ENCODE results near the gene RAD54L2.
"Not testable (repeated sequence)": the region's sequence is repeated elsewhere in the genome, so short reads cannot be mapped to it uniquely, and the experiment has no call there.

DNA sequence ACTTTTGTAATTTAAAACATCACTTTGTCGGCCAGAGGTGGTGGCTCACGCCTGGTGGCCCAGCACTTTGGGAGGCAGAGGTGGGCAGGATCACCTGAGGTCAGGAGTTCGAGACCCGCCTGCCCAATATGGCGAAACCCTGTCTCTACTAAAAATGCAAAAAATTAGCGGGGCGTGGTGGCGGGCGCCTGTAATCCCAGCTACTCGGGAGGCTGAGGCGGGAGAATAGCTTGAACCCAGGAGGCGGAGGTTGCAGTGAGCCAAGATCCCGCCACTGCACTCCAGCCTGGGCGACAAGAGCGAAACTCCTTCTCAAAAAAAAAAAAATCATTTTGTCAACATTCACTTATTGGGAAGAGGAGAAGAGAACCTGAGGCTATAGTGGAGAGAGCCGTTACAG lies 888 bp upstream of the RAD54L2 start:
- TF ChIP-seq, protein P1, sequence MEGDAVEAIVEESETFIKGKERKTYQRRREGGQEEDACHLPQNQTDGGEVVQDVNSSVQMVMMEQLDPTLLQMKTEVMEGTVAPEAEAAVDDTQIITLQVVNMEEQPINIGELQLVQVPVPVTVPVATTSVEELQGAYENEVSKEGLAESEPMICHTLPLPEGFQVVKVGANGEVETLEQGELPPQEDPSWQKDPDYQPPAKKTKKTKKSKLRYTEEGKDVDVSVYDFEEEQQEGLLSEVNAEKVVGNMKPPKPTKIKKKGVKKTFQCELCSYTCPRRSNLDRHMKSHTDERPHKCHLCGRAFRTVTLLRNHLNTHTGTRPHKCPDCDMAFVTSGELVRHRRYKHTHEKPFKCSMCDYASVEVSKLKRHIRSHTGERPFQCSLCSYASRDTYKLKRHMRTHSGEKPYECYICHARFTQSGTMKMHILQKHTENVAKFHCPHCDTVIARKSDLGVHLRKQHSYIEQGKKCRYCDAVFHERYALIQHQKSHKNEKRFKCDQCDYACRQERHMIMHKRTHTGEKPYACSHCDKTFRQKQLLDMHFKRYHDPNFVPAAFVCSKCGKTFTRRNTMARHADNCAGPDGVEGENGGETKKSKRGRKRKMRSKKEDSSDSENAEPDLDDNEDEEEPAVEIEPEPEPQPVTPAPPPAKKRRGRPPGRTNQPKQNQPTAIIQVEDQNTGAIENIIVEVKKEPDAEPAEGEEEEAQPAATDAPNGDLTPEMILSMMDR (IDR thresholded peaks at IDR 0.05): not testable (repeated sequence)
- TF ChIP-seq POLR2A (IDR thresholded peaks at IDR 0.05): not testable (repeated sequence)

Measured in lower leg skin (tissue), 3 donors.